HuH-7.5 (cell line): ENCODE data around the gene CCDC136.

Experiments used
- DNase-seq: peaks from one replicate; pipeline ENCODE4 v3.0.0; 2011; ENCODE audit warnings: low spot score

The CCDC136 gene

GRCh38 chr7:128844777-128845311, 53.1 kb downstream of the CCDC136 start:
- no peak for DNase-seq

- no peak for DNase-seq
Measured at GRCh38 chr7:128845475-128845874, 53.7 kb downstream of the CCDC136 start.

GRCh38 chr7:128845987-128846386, 54.2 kb downstream of the CCDC136 start:
- DNase-seq = no peak

- DNase-seq = no peak
Measured at GRCh38 chr7:128846781-128847444, 55.1 kb downstream of the CCDC136 start.

- no peak for DNase-seq
Measured at GRCh38 chr7:128847721-128848211, 56.0 kb downstream of the CCDC136 start.

- no peak for DNase-seq
Measured at GRCh38 chr7:128848289-128849155, 56.8 kb downstream of the CCDC136 start.

- no peak for DNase-seq
Measured at GRCh38 chr7:128849156-128849515, 57.4 kb downstream of the CCDC136 start.

GRCh38 chr7:128849804-128850490, 58.2 kb downstream of the CCDC136 start:
- no peak for DNase-seq

- DNase-seq = no peak
Measured at GRCh38 chr7:128852537-128853254, 60.9 kb downstream of the CCDC136 start.

- DNase-seq = no peak
Measured at GRCh38 chr7:128853799-128854198, 62.0 kb downstream of the CCDC136 start.

GRCh38 chr7:128854396-128854795, 62.6 kb downstream of the CCDC136 start:
- DNase-seq = no peak

GRCh38 chr7:128855559-128855958, 63.8 kb downstream of the CCDC136 start:
- DNase-seq = no peak

GRCh38 chr7:128856001-128856718, 64.4 kb downstream of the CCDC136 start:
- no peak for DNase-seq

- DNase-seq = no peak
Measured at GRCh38 chr7:128858380-128859231, 66.8 kb downstream of the CCDC136 start.

- DNase-seq = no peak
Measured at GRCh38 chr7:128859232-128860157, 67.7 kb downstream of the CCDC136 start.

- DNase-seq = no peak
Measured at GRCh38 chr7:128860158-128861073, 68.6 kb downstream of the CCDC136 start.

- DNase-seq = no peak
Measured at GRCh38 chr7:128861957-128862570, 70.3 kb downstream of the CCDC136 start.
